Gastroesophageal sphincter (tissue), 4 donors: ENCODE measurements around the gene UGT1A3. TPM values are rescaled to one million over a fixed set of nuclear protein-coding genes. Genes with fewer than 3 reads are reported as not detected.

Experiments used
- ATAC-seq: fragments of 150-250 bp; one replicate; pipeline ENCODE4 v1.9.1; 2016; ENCODE audit warnings: mild to moderate bottlenecking, moderate library complexity
- H3K27ac ChIP-seq, 4 donors: fragments of 200-600 bp; sonication (generic) in 3 of 4; 1 replicate in 3 of 4; 2 replicates in 1 of 4; pipeline ENCODE4 v1.5.1; 2016 to 2019
- H3K27me3 ChIP-seq: fragments of 200-600 bp; sonication (generic); one replicate; pipeline ENCODE4 v1.5.1; 2019
- H3K36me3 ChIP-seq, 2 donors: fragments of 200-600 bp; sonication (generic); one replicate each; pipeline ENCODE4 v1.5.1; 2019; ENCODE audit warnings: control low read depth in 1 of 2
- H3K4me1 ChIP-seq, 3 donors: fragments of 200-600 bp; sonication (generic); 1 replicate in 2 of 3; 2 replicates in 1 of 3; pipeline ENCODE4 v1.5.1; 2016 to 2019; ENCODE audit warnings: control low read depth in 2 of 3
- H3K4me3 ChIP-seq, 2 donors: fragments of 200-600 bp; sonication (generic); one replicate each; pipeline ENCODE4 v1.5.1; 2019; ENCODE audit warnings: mild to moderate bottlenecking in 1 of 2, moderate library complexity in 1 of 2
- H3K9me3 ChIP-seq, 3 donors: fragments of 200-600 bp; sonication (generic); one replicate each; pipeline ENCODE4 v1.5.1; 2017 to 2019; ENCODE audit warnings: control low read depth in 2 of 3
- EP300 ChIP-seq: sonication (generic); formaldehyde crosslinking; IDR thresholded peaks from one replicate; pipeline ENCODE4 v1.6.1; 2017; ENCODE audit warnings: antibody characterized with exemption, mild to moderate bottlenecking
- POLR2A ChIP-seq, 2 donors: fragments of 450-650 bp; IDR thresholded peaks; one replicate each; pipeline ENCODE4 v1.6.1; 2017; ENCODE audit warnings: antibody characterized with exemption in 2 of 2, mild to moderate bottlenecking in 2 of 2, moderate library complexity in 1 of 2
- POLR2AphosphoS5 ChIP-seq: sonication (generic); formaldehyde crosslinking; IDR thresholded peaks from one replicate; pipeline ENCODE4 v1.6.1; 2017; ENCODE audit warnings: antibody characterized with exemption
- WGBS, 2 donors: methylation state at CpG; one replicate each; pipeline ENCODE4 v1.1.5; 2018; ENCODE audit warnings: low coverage in 1 of 2; 5-methylcytosine and 5-hydroxymethylcytosine counted together
- total RNA-seq, 4 donors: library from RNA; depleted of rRNA; stranded (reverse); fragments of >200 nt; gene quantifications; one replicate each; pipeline ENCODE4 v1.1.0, GENCODE V29; 2016
- TF ChIP-seq, protein P1 (sequence below), 4 experiments: fragments of 200-600 bp in 2 of 4; fragments of 450-650 bp in 2 of 4; sonication (generic) in 1 of 4; IDR thresholded peaks; one replicate each; pipeline ENCODE4 v1.5.1; 2017 to 2019; ENCODE audit warnings: antibody characterized with exemption in 4 of 4, mild to moderate bottlenecking in 2 of 4, moderate library complexity in 2 of 4

The UGT1A3 gene
- total RNA-seq, 4 donors from 2014 or later = not detected

- no peaks in the 10 kb centered on the region for H3K9me3 ChIP-seq
- no peaks in the 10 kb centered on the region for H3K36me3 ChIP-seq
- no peak overlapping the region for H3K4me3 ChIP-seq
- WGBS, 2 donors = 33% methylated on average over 1 of the region's 1 CpG; no CpG with 5 or more reads in 1 of the 2 donors
- TF ChIP-seq POLR2AphosphoS5 = no peak
- TF ChIP-seq, protein P1, sequence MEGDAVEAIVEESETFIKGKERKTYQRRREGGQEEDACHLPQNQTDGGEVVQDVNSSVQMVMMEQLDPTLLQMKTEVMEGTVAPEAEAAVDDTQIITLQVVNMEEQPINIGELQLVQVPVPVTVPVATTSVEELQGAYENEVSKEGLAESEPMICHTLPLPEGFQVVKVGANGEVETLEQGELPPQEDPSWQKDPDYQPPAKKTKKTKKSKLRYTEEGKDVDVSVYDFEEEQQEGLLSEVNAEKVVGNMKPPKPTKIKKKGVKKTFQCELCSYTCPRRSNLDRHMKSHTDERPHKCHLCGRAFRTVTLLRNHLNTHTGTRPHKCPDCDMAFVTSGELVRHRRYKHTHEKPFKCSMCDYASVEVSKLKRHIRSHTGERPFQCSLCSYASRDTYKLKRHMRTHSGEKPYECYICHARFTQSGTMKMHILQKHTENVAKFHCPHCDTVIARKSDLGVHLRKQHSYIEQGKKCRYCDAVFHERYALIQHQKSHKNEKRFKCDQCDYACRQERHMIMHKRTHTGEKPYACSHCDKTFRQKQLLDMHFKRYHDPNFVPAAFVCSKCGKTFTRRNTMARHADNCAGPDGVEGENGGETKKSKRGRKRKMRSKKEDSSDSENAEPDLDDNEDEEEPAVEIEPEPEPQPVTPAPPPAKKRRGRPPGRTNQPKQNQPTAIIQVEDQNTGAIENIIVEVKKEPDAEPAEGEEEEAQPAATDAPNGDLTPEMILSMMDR (IDR thresholded peaks at IDR 0.05) = no peak
- no peak for TF ChIP-seq EP300
- no peak for TF ChIP-seq POLR2A (IDR thresholded peaks at IDR 0.05)
- no peak overlapping the region for H3K27ac ChIP-seq
- peaks cover 18% of the 10 kb centered on the region for H3K27me3 ChIP-seq
- ATAC-seq = no peak
- no peaks in the 10 kb centered on the region for H3K4me1 ChIP-seq
These were observed 22.1 kb upstream of the UGT1A3 start for GRCh38 chr2:233706720-233707119.

- H3K27ac ChIP-seq = no peak overlapping the region
- H3K9me3 ChIP-seq = no peaks in the 10 kb centered on the region
- no peaks in the 10 kb centered on the region for H3K36me3 ChIP-seq
- H3K4me3 ChIP-seq = no peak overlapping the region
- no peaks in the 10 kb centered on the region for H3K4me1 ChIP-seq
- WGBS, 2 donors = 52 to 53% methylated on average over 7 to 10 of the region's 10 CpGs
- TF ChIP-seq POLR2A (IDR thresholded peaks at IDR 0.05) = no peak
- TF ChIP-seq POLR2AphosphoS5 = no peak
- TF ChIP-seq, protein P1 (IDR thresholded peaks at IDR 0.05) = no peak
- no peak for TF ChIP-seq EP300
- peaks cover 21% of the 10 kb centered on the region for H3K27me3 ChIP-seq
- no peak for ATAC-seq
These were observed 20.8 kb upstream of the UGT1A3 start for GRCh38 chr2:233707940-233708644.

DNA sequence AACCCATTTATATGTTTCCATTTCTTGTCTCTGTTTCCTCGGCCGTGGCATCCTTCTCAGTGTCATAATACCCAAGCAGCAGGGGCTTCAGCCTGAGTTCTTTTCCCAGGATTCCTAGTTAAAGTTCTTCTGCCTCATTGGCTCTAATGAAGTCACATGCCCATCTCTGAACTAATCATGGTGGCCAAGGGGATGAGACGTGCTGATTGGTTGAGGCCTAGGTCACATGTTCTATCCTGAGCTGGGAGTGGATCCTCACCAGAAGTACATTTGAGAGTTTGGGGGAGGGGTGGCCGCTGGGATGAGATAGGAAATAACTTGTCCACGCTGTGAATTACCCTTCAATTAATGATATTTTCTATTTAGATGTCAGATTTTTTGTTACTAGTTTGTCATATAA is 19.9 kb upstream of the UGT1A3 start:
- WGBS, 2 donors = 58 to 78% methylated on average over 4 to 5 of the region's 5 CpGs
- Histone ChIP-seq H3K9me3 (no peaks in the 10 kb centered on the region), H3K27me3 (peaks cover 21% of the 10 kb centered on the region), H3K4me1 (no peaks in the 10 kb centered on the region), H3K36me3 (no peaks in the 10 kb centered on the region), H3K4me3 (no peak overlapping the region), H3K27ac (no peak overlapping the region)
- TF ChIP-seq EP300 (no peak), POLR2A (IDR thresholded peaks at IDR 0.05) (no peak), POLR2AphosphoS5 (no peak)
- TF ChIP-seq, protein P1 (IDR thresholded peaks at IDR 0.05) = no peak
- ATAC-seq = no peak

- Histone ChIP-seq H3K4me1 (no peaks in the 10 kb centered on the region), H3K9me3 (no peaks in the 10 kb centered on the region), H3K27ac (no peak overlapping the region), H3K27me3 (peaks cover 27% of the 10 kb centered on the region), H3K4me3 (no peak overlapping the region), H3K36me3 (no peaks in the 10 kb centered on the region)
- WGBS, 2 donors = 24 to 33% methylated on average over 1 to 5 of the region's 11 CpGs
- TF ChIP-seq, protein P1 (IDR thresholded peaks at IDR 0.05) = peak; percentile 17 to 64 (median 50)
- TF ChIP-seq POLR2AphosphoS5 = no peak
- ATAC-seq = no peak
These were observed 17.4 kb upstream of the UGT1A3 start for GRCh38 chr2:233711312-233712008.
